ENCODE data around the gene SLC16A4.
A peak's percentile ranks its signal among the peaks of the same experiment; 100 is the strongest.

SLC16A4 gene

DNA sequence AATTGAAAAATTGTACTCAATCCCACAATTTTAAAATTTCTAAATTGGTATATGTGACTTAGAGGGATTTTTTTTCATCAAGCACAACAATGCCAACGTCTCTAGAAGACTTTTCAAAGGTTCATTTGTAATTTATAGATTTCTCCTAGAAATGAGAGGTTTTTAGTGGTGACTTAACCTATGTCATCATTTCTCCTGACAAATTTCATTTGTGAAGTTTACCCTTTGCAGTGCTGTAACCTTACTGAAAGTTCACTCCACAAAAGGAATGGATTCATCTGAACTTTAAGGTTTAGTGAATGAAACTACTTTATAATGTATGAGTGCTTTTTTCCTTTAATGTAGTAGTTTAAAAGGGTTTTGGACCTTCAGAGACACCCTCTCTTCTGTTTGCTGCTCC is 35.5 kb downstream of the SLC16A4 start:
- no peak for DNase-seq

GRCh38 chr1:110350360-110350759 is 40.5 kb downstream of the SLC16A4 start:
- no peak for DNase-seq

DNA sequence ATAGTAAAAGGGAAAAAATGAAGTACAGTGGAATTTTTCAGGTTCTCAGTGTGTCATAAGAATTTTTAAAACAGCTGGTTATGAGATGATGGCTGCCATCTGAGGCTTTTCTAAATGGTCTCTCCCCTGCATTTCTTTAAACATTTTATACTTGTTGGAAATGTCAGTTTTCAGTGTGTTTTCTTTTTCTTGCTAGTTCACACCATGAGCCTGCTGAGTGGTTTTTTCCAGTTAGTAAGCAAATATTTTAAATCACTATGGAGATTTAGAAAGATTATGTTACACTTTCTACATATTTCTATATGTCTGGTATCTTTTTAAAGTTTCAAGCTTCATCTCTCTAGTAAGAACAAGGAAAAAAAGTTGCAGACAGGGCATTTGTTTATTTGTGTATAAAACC is 42.1 kb downstream of the SLC16A4 start:
- no peak for DNase-seq

DNA sequence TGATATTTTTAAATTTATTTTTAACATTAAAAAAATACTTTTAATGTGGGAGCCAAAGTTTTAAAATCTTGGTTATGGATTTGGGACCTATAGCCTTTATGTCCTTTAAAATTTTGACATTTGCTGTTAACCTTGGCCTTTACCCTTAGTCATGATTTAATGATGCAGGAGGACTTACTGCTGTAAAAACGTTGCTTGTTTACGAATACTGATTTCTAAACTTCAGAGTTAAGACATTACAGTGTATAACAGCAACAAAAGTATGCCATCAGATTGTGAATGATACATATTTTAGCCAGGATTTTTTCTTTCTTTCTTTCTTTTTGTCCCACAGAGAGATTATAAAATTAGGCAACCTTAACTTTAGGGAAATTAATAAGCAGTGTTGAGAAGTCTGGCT is 42.8 kb downstream of the SLC16A4 start:
- no peak for DNase-seq

DNA sequence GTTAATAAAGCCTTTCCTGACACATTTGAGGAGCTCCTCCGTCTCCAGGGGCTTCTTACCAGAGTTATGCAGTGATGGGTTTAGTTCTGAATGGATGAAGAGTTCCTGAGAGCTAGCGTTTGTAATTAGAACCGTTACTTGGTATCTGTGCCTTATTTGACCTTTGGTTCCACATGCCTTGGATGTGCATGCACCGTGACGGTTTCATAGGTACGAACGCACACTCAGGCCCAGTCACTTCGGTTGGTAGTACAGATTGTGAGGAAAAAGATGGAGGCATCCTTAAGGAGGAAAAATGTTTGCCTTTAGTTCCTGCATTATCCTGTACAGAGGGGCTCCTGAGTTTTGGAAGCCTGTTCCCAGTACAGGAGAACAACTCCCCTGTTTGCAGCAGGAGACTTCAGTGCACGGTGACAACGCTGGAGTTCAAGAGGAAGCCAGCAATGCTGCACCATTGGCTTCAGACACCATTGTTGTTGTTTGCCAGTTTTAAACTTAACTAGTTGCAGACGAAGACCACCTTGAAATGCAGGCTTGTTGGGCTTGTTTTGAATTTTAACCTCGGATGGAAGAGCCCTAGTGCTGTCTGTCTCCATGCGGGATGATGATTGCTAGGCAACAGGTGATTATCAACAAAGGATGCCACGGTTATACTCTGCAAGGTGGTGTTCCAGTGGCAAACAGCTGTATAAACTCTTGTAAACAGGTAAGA is 43.5 kb downstream of the SLC16A4 start:
- no peak for DNase-seq

DNA sequence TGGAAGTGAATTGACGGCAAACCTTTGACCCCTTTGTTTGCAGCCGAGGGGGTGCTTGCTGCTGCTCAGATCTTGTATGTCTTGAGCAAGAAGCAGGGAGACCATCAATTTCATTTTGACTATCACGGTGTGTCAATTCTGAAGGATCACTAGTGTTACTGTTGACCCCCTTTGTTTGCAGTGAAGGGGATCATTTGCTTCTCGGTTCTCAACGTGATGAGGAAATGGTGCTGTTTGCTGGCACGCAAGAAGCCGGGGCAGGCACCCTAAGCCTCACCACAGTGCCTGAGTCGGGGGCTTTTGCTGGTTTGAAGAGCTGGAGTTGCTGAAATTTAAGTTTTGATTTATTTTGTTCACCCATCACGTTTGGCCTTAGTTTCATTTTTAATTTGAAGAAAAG is 44.1 kb downstream of the SLC16A4 start:
- no peak for DNase-seq

GRCh38 chr1:110345480-110345879 is 45.3 kb downstream of the SLC16A4 start:
- DNase-seq = no peak

GRCh38 chr1:110344152-110344551 is 46.7 kb downstream of the SLC16A4 start:
- DNase-seq = no peak

GRCh38 chr1:110343249-110343648 is 47.6 kb downstream of the SLC16A4 start:
- DNase-seq = no peak

DNA sequence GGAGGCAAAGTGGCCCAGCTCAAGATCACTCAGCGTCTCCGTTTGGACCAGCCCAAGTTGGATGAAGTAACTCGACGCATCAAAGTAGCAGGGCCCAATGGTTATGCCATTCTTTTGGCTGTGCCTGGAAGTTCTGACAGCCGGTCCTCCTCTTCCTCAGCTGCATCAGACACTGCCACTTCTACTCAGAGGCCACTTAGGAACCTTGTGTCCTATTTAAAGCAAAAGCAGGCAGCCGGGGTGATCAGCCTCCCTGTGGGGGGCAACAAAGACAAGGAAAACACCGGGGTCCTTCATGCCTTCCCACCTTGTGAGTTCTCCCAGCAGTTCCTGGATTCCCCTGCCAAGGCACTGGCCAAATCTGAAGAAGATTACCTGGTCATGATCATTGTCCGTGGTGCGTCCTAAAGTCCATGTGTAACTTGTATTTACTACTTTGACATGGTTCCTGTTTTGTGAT is 48.9 kb downstream of the SLC16A4 start:
- no peak for DNase-seq

- DNase-seq = no peak
Observed at GRCh38 chr1:110341146-110341871, 49.5 kb downstream of the SLC16A4 start.

DNA sequence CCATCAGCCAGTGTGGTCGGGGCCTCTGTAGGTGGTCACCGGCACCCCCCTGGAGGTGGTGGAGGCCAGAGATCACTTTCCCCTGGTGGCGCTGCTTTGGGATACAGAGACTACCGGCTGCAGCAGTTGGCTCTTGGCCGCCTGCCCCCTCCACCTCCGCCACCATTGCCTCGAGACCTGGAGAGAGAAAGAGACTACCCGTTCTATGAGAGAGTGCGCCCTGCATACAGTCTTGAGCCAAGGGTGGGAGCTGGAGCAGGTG is 50.7 kb downstream of the SLC16A4 start:
- DNase-seq = no peak

- peak; percentile 32 for DNase-seq
Observed at GRCh38 chr1:110339407-110340206, 51.2 kb downstream of the SLC16A4 start.

DNA sequence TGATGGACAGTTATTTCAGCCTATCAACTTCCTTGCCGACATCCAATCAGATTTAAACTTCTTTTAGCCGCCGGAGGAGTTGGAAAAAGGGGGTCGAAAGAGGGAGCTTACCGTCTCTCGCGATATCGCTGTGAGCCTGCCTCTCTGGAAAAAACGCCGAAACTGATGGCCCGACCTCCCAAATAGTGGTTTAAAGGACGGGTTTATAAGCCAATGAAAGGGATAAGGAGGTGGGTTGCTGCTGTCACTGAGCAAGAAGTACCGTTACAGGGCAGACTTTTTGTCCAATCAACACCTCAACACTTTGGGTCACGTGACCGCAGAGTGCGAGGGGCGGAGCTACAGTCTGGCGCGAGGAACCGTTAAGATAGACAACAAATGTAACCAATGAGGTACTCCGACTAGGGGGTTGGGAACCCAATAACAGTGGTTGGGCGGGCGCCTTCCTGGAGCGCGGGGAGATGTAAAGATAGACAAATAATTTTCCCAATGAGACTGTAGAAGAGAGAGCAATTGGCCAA is 51.9 kb downstream of the SLC16A4 start, which contains the start of gene RBM15:
Gene RBM15 (plus strand): TSS at position 492 of the 521 bp plus-strand sequence. CDS start 29 bp downstream, at position 521.
- peak; percentile 100 for DNase-seq

GRCh38 chr1:110338309-110338885 is 52.4 kb downstream of the SLC16A4 start:
- peak; percentile 70 for DNase-seq

- DNase-seq = no peak
Observed at GRCh38 chr1:110337704-110338308, 53.0 kb downstream of the SLC16A4 start.

DNA sequence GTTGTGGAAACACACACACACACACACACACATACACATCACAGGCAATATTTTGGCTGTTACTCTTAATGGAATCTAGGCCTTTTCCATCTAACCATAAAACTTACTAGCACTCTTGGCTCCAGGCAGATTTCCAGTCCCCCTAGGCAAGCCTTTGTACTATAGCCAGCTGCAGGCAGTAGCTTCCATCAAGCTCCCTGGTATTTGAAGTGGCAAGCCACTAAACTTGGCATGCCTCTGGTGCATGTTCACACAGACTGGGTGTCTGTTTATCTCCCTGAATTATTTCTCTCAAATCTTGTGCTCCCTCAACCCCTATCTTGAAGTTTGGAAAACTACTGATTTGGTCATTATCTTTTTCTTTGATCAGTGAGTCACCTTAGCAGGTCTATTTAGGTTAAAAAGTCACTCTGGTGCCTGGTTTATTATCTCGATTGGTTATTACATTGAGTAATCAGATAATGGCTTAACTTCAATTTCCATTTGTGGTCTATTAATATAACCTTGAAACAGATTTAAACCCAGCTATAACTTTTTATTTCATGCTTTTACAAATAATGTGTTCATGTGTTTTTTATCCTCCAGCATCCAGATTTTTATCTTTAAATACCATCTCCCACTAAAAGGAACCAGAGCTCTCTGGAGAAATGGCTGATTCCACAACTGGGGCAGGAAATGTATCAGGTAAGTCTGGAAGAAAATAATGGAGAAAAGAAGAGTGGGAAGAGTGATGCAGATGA is 54.4 kb downstream of the SLC16A4 start:
- no peak for DNase-seq

DNA sequence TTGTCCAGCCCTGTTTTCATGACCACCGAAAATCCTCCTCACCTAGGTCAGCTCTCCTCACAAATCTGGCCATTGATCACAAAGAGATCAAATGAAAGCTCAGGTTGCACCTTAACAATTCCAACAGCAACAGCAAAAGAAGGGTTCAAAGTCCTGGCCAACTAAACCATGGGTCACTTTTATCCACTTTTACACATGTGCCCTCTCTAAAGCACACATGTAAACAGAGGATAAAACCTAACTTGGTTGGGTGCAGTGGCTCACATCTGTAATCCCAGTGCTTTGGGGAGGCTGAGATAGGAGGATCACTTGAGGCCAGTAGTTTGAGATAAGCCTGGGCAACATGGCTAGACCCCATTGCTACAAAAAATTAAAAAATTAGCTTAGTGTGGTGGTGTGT is 55.6 kb downstream of the SLC16A4 start:
- DNase-seq = no peak

DNA sequence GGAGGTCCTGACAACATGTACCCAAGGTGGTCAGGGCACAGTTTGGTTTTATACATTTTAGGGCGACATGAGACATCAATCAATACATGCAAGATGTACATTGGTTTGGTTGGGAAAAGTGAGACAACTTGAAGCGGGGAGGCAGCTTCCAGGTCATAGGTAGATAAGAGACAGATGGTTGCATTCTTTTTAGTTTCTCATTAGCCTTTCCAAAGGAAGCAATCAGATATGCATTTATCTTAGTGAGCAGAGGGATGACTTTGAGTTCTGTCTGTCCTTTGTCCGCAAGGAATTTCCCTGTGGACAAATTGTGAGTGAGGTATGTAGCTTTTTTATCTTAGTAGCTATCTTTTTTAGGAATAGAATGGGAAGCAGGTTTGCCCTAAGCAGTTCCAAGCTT is 62.1 kb downstream of the SLC16A4 start:
- DNase-seq = no peak

DNA sequence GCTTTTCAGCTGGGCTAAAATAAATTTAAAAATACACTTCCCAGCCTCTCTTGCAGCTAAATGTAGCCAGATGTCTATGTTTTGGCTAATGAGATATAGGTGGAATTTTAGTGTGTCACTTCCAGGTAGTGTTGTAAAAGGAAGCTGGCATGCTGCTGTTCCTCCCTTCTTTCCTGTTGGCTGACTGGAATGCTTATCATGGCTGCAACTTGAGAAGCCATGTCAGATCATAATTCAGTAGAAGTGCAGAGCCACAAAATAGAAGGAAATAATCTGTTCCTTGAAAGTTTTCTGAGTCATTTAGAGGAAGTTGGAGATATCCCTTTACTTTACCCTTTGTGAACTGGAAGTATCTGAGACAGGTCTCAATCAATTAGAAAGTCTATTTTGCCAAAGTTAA is 62.6 kb downstream of the SLC16A4 start:
- DNase-seq = no peak

GRCh38 chr1:110326826-110327225 is 64.0 kb downstream of the SLC16A4 start:
- DNase-seq = no peak

DNA sequence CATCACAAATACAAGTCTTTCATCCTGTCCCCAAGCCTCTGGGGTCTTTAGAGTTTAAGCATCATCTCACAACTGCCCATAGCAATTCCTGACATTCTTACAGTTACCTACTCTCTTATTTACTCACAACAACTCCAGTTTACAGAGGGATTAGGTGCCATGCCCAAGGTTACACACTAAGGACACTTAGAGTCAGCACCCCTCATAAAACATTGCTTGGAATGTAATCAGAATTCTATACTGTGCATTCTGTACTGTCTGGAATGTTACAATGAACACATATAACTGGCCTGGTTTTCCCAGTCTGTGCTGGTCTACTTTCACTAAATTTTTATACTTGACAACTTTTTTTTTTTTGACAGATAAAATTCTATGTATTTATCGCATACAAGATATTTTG is 66.2 kb downstream of the SLC16A4 start:
- no peak for DNase-seq

Data from amniotic stem cell (primary cell).